SU-DHL-6 (cell line): Measurements from ENCODE around the gene C11orf87.

Source experiments
- H2AFZ ChIP-seq: fragments of 200-600 bp; sonication (generic); 2 replicates; pipeline ENCODE4 v1.6.1; 2014; ENCODE audit warnings: low read depth, mild to moderate bottlenecking, moderate library complexity, mixed read lengths, antibody characterized with exemption, low read length; ENCODE audit not compliant: severe bottlenecking
- H3F3A ChIP-seq: fragments of 200-600 bp; shearing (Covaris generic); 2 replicates; pipeline ENCODE4 v1.6.0; 2016; ENCODE audit warnings: antibody characterized with exemption, mild to moderate bottlenecking; ENCODE audit not compliant: insufficient read depth
- H3K27ac ChIP-seq: fragments of 200-600 bp; sonication (generic); 2 replicates; pipeline ENCODE4 v1.5.1; 2016; ENCODE audit warnings: low read depth, mild to moderate bottlenecking, low read length, moderate library complexity, mixed read lengths
- H3K27me3 ChIP-seq: fragments of 200-600 bp; sonication (generic), shearing (Covaris generic); 2 replicates; pipeline ENCODE4 v1.6.0; 2014; ENCODE audit warnings: mild to moderate bottlenecking, low read length
- H3K36me3 ChIP-seq: fragments of 200-600 bp; sonication (generic); 2 replicates; pipeline ENCODE4 v1.6.1; 2014; ENCODE audit warnings: mild to moderate bottlenecking, low read length, mixed read lengths
- H3K4me2 ChIP-seq: fragments of 300-600, 200-600 bp; shearing (Covaris generic), sonication (generic); 2 replicates; pipeline ENCODE4 v1.6.0; 2014; ENCODE audit warnings: low read length, low read depth, mild to moderate bottlenecking; ENCODE audit not compliant: poor library complexity, severe bottlenecking
- H3K4me3 ChIP-seq: fragments of 200-600 bp; sonication (generic); 2 replicates; pipeline ENCODE4 v1.5.1; 2014; ENCODE audit warnings: antibody characterized with exemption, low read length, mild to moderate bottlenecking, mixed read lengths; ENCODE audit not compliant: insufficient read depth, poor library complexity, severe bottlenecking
- H3K79me2 ChIP-seq: fragments of 200-600 bp; sonication (generic); 2 replicates; pipeline ENCODE4 v1.6.1; 2014; ENCODE audit warnings: mild to moderate bottlenecking, low read length, moderate library complexity; ENCODE audit not compliant: insufficient read depth
- H3K9ac ChIP-seq: fragments of 200-600 bp; sonication (generic); 2 replicates; pipeline ENCODE4 v1.7.0; 2014; ENCODE audit warnings: mild to moderate bottlenecking, low read length
- H3K9me2 ChIP-seq: fragments of 200-600 bp; sonication (generic); replicated peaks from 2 replicates; pipeline ENCODE4 v1.6.1; 2014; ENCODE audit warnings: low read length; ENCODE audit not compliant: insufficient read depth
- H3K9me3 ChIP-seq: fragments of 200-600 bp; sonication (generic); 2 replicates; pipeline ENCODE4 v1.6.1; 2014; ENCODE audit warnings: low read length, mixed read lengths; ENCODE audit not compliant: insufficient read depth
- H4K20me1 ChIP-seq: fragments of 200-600 bp; sonication (generic); 2 replicates; pipeline ENCODE4 v1.6.1; 2014; ENCODE audit warnings: low read depth, mild to moderate bottlenecking, antibody characterized with exemption, low read length, moderate library complexity, mixed read lengths
- EZH2phosphoT487 ChIP-seq: fragments of 200-600 bp; sonication (generic), shearing (Covaris generic); conservative IDR thresholded peaks from 2 replicates; pipeline ENCODE4 v1.6.1; 2018; ENCODE audit warnings: mild to moderate bottlenecking, antibody characterized with exemption, low read length, moderate library complexity, mixed read lengths
- TF ChIP-seq, protein P1 (sequence below): fragments of 200-600 bp; sonication (generic); IDR thresholded peaks from one replicate; pipeline ENCODE4 v1.5.1; 2017; ENCODE audit warnings: antibody characterized with exemption, mild to moderate bottlenecking, low read length, moderate library complexity; ENCODE audit not compliant: insufficient read depth, poor library complexity, severe bottlenecking

C11orf87 gene

GRCh38 chr11:109421981-109422869 is at the start of gene C11orf87:
Gene C11orf87 (plus strand): TSS chr11:109422190. CDS start chr11:109423634, 1,444 bp downstream.
- H4K20me1 ChIP-seq = no peaks in the 10 kb centered on the region
- H3K79me2 ChIP-seq = no peaks in the 10 kb centered on the region
- H3K27me3 ChIP-seq = no peaks in the 10 kb centered on the region
- no peaks in the 10 kb centered on the region for H3K36me3 ChIP-seq
- H3K4me3 ChIP-seq = no peak within 1 kb of the TSS
- no peaks in the 10 kb centered on the region for H3K9me3 ChIP-seq
- no peaks in the 10 kb centered on the region for H3K9me2 ChIP-seq
- TF ChIP-seq, protein P1, sequence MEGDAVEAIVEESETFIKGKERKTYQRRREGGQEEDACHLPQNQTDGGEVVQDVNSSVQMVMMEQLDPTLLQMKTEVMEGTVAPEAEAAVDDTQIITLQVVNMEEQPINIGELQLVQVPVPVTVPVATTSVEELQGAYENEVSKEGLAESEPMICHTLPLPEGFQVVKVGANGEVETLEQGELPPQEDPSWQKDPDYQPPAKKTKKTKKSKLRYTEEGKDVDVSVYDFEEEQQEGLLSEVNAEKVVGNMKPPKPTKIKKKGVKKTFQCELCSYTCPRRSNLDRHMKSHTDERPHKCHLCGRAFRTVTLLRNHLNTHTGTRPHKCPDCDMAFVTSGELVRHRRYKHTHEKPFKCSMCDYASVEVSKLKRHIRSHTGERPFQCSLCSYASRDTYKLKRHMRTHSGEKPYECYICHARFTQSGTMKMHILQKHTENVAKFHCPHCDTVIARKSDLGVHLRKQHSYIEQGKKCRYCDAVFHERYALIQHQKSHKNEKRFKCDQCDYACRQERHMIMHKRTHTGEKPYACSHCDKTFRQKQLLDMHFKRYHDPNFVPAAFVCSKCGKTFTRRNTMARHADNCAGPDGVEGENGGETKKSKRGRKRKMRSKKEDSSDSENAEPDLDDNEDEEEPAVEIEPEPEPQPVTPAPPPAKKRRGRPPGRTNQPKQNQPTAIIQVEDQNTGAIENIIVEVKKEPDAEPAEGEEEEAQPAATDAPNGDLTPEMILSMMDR = no peak
- no peak for TF ChIP-seq EZH2phosphoT487
- H3K9ac ChIP-seq = no peak within 1 kb of the TSS
- no peak within 1 kb of the TSS for H3K27ac ChIP-seq
- H3F3A ChIP-seq = no peaks in the 10 kb centered on the region
- H2AFZ ChIP-seq = no peak within 1 kb of the TSS
- H3K4me2 ChIP-seq = no peak within 1 kb of the TSS

DNA sequence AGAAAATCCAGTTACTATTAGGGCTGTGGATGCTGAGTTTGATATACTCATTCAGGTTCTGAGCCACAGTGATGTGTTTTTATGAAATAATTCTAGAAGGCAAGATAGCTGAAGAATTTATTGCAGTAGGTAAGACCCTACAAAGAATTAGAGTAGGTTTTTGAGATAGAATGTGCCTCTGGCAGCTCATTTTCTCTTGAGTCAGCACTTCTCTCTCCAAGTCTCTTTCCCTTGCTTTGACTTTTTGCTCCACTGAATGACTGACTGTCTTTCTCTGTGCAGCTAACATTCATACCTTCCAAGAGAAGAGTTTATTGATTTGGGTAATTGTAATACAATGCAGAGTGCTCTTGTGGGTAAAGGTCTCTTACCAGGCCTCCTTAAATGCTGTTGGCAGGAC is 48.0 kb upstream of the C11orf87 start:
- Histone ChIP-seq H3K9me2 (no peaks in the 10 kb centered on the region), H3K9ac (no peak overlapping the region), H3K36me3 (no peaks in the 10 kb centered on the region), H3K9me3 (no peaks in the 10 kb centered on the region), H4K20me1 (no peaks in the 10 kb centered on the region), H3K4me3 (no peak overlapping the region), H3K27ac (no peak overlapping the region), H3K79me2 (no peaks in the 10 kb centered on the region), H3K27me3 (no peaks in the 10 kb centered on the region), H2AFZ (no peak overlapping the region), H3F3A (no peaks in the 10 kb centered on the region), H3K4me2 (no peak overlapping the region)
- TF ChIP-seq, protein P1 = no peak
- no peak for TF ChIP-seq EZH2phosphoT487

- Histone ChIP-seq H3K27ac (no peak overlapping the region), H3K9me3 (no peaks in the 10 kb centered on the region), H3F3A (no peaks in the 10 kb centered on the region), H3K9ac (no peak overlapping the region), H3K9me2 (no peaks in the 10 kb centered on the region), H3K27me3 (no peaks in the 10 kb centered on the region), H3K4me3 (no peak overlapping the region), H4K20me1 (no peaks in the 10 kb centered on the region), H3K79me2 (no peaks in the 10 kb centered on the region), H2AFZ (no peak overlapping the region), H3K36me3 (no peaks in the 10 kb centered on the region), H3K4me2 (no peak overlapping the region)
- no peak for TF ChIP-seq EZH2phosphoT487
- TF ChIP-seq, protein P1 = no peak
Measured at GRCh38 chr11:109374441-109374840, 47.5 kb upstream of the C11orf87 start.
